Measurements from ENCODE around the gene UBE2A.
A peak's percentile ranks its signal among the peaks of the same experiment; 100 is the strongest.

UBE2A gene

DNA sequence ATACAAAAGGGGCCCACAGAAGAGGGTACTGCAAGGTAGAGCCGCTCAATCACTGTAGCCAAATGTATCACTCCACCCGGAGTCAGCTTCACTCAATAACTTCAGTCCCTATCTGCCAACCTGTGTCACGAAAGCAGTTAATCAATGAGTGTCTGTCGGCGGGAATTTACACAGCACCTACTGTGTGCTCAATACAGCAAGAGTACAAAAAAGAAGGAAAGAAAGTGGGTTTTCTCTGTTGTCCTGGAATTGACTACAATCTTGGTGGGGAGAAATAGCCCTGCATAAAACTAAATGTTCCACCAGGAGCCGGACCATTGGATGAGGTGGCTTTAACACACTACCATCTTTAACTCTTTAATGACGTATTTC is 32.6 kb downstream of the UBE2A start:
- no peak for DNase-seq (ENCODE audit: low read depth, low spot score)
- in situ Hi-C loops (cut with HindIII; ENCODE audit: low sequenced_read_pairs), result no loop called here
- TF ChIP-seq, protein P1, sequence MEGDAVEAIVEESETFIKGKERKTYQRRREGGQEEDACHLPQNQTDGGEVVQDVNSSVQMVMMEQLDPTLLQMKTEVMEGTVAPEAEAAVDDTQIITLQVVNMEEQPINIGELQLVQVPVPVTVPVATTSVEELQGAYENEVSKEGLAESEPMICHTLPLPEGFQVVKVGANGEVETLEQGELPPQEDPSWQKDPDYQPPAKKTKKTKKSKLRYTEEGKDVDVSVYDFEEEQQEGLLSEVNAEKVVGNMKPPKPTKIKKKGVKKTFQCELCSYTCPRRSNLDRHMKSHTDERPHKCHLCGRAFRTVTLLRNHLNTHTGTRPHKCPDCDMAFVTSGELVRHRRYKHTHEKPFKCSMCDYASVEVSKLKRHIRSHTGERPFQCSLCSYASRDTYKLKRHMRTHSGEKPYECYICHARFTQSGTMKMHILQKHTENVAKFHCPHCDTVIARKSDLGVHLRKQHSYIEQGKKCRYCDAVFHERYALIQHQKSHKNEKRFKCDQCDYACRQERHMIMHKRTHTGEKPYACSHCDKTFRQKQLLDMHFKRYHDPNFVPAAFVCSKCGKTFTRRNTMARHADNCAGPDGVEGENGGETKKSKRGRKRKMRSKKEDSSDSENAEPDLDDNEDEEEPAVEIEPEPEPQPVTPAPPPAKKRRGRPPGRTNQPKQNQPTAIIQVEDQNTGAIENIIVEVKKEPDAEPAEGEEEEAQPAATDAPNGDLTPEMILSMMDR (IDR thresholded peaks at IDR 0.05; ENCODE audit: low read depth, low read length), result no peak
- H3K4me3 ChIP-seq (ENCODE audit: low read depth, low read length), result peak overlapping the region; percentile 79

DNA sequence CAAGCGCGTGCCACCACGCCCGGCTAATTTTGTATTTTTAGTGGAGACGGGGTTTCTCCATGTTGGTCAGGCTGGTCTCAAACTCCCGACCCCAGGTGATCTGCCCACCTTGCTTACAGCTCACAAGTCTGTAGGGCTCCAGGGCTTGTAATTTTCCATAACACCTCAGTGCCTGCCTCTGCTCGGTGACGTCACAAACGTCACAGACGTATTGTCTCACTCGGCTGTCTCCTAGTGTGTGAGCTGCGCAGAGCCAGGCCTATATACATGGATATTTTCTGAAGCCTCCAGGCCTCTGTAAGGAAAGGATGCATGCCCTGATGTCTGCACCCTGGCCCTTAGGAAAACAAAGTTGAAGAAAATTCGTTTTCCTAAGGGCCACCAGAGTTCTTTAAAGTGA is 40.4 kb downstream of the UBE2A start:
- in situ Hi-C loops (cut with HindIII; ENCODE audit: low sequenced_read_pairs), result no loop called here
- TF ChIP-seq, protein P1 (IDR thresholded peaks at IDR 0.05; ENCODE audit: low read depth, low read length), result no peak
- no peak for DNase-seq (ENCODE audit: low read depth, low spot score)
- H3K4me3 ChIP-seq (ENCODE audit: low read depth, low read length), result no peak overlapping the region

DNA sequence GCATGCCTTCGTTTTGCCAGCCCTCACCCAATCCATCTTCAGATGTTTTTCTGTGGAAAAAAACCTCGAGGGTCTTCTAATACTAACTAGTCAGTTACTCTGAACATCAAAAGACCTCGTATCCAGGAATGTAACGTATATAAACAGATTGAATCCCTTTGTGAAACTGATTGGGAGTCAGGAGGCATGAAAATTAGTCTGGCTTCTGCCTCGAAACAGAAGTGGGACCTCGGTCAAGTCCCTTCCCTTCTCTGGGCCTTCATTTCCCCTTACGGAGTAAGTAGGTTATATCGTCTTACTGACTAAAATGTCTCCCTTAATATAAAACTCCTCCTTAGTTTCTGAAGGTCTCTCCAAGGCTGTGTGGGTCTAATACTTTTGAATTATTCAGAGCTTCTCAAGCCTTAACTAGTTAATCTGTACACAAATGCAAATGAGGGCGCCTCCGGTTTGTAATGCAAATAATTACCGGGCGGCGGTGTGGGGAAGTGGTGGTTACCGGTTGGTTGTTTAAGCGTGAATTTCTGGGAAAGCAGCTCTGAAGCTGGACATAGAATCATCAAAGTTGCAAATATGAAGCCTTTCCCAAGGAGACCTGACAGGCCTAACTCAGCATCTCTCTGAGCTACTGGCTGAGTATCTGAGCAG is 43.3 kb downstream of the UBE2A start:
- DNase-seq (ENCODE audit: low read depth, low spot score), result no peak
- no peak overlapping the region for H3K4me3 ChIP-seq (ENCODE audit: low read depth, low read length)
- in situ Hi-C loops (cut with HindIII; ENCODE audit: low sequenced_read_pairs), result no loop called here
- TF ChIP-seq, protein P1 (IDR thresholded peaks at IDR 0.05; ENCODE audit: low read depth, low read length), result no peak

DNA sequence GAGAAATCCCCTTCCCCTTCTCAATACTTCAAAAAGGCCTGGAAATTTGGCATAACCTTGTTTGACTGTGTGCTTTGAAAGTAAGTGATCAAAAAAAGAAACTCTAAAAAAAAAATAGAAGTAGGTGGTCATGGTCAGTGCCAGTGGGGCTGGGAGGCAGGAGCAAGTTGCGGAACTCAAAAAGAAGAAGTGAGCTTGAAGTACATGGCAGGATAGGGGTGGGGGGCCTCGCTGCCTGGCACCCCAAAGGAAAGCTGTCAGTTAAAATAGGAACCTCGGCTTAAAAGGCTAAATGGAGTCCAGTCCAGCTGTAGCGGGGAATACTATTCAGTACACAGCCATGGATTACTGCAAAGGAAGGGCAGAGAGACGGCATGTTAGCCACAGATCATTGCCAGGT is 44.1 kb downstream of the UBE2A start:
- TF ChIP-seq, protein P1 (IDR thresholded peaks at IDR 0.05; ENCODE audit: low read depth, low read length), result no peak
- in situ Hi-C loops (cut with HindIII; ENCODE audit: low sequenced_read_pairs), result no loop called here
- DNase-seq (ENCODE audit: low read depth, low spot score), result no peak
- H3K4me3 ChIP-seq (ENCODE audit: low read depth, low read length), result no peak overlapping the region

DNA sequence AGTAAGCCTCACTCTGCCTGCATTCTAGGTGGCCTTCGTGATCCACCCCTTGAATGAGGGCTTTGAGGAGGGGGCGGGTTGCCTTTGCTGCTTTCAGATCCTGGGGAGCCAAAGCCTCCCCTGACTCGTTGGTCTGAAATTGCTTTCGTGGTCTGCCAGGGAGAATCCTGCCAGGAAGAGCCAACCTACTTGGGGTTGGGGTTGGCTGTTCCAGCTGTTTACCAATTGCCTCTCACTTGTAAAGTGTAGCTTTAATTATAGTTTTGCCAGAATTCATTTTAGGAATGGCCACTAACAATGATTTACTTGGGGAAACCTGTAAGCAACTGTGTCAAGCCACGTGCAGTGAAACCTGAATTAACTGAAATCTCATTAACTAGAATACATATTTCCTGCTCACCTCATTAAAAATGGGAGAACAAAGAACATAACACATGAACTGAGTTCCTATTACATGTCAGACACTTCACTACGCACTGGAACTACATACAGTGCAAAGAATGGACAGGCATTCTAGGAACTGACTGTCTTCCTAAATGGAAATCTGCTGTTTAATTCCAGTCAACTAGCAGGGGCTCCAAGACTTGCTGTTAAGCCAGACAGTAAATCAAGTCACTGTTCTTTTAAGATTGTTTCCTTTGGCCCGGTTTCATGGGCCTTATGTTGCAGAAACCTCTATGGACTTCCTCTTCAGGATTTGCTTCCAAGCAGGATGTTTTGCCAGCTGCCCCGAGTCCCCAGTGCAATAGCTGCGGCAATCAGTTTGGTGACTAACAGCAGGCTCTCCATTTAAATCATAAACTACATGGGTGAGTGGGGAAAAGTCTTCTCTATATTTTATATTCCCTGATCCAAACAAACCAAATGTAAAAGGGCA is 48.2 kb downstream of the UBE2A start:
- TF ChIP-seq, protein P1 (IDR thresholded peaks at IDR 0.05; ENCODE audit: low read depth, low read length), result no peak
- in situ Hi-C loops (cut with HindIII; ENCODE audit: low sequenced_read_pairs), result no loop called here
- H3K4me3 ChIP-seq (ENCODE audit: low read depth, low read length), result no peak overlapping the region
- DNase-seq (ENCODE audit: low read depth, low spot score), result peak; percentile 85

DNA sequence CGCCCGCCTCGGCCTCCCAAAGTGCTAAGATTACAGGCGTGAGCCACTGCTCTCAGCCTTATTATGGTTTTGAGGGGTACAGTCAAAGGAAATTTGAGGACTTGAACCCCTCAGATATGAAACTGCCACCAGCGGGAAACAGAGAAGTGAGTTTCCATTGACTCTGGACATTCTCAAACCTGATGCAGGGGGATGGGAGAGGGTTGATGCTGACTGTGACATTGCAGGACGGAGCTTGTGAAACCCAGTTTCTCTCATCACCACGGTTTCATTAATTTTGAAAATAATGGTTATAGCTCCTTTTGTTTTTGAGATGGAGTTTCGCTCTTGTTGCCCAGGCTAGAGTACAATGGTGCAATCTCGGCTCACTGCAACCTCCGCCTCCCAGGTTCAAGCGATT is 50.1 kb downstream of the UBE2A start:
- in situ Hi-C loops (cut with HindIII; ENCODE audit: low sequenced_read_pairs), result no loop called here
- TF ChIP-seq, protein P1 (IDR thresholded peaks at IDR 0.05; ENCODE audit: low read depth, low read length), result no peak
- no peak overlapping the region for H3K4me3 ChIP-seq (ENCODE audit: low read depth, low read length)
- no peak for DNase-seq (ENCODE audit: low read depth, low spot score)

All from astrocyte of the spinal cord (primary cell).